Adrenal gland (tissue), 5 donors: Measurements from ENCODE around the gene ARSD.
"Not testable (repeated sequence)": the region's sequence is repeated elsewhere in the genome, so short reads cannot be mapped to it uniquely, and the experiment has no call there.

Experiments
- CTCF ChIP-seq, 6 experiments: fragments of 450-650 bp in 4 of 6; fragments of 200-600 bp in 2 of 6; sonication (generic) in 1 of 6; IDR thresholded peaks; 1 replicate in 5 of 6; 2 replicates in 1 of 6; pipeline versions ENCODE4 v1.5.1 to v1.8.0; 2016 to 2021; ENCODE audit warnings: antibody characterized with exemption in 6 of 6, mild to moderate bottlenecking in 2 of 6, moderate library complexity in 1 of 6
- POLR2A ChIP-seq, 2 donors: fragments of 450-650 bp; IDR thresholded peaks; one replicate each; pipeline ENCODE4 v1.6.1; 2017; ENCODE audit warnings: antibody characterized with exemption in 2 of 2, mild to moderate bottlenecking in 2 of 2, moderate library complexity in 1 of 2
- donor health status: DM: no; HTN: no; CAD: no.

- not testable (repeated sequence) for TF ChIP-seq CTCF, POLR2A (IDR thresholded peaks at IDR 0.05)
Observed at GRCh38 chrX:2963449-2963848, 34.3 kb upstream of the ARSD start.
